Esophagus squamous epithelium (tissue), 4 donors: ENCODE measurements around the gene TRH.
"Not testable (repeated sequence)": the region's sequence is repeated elsewhere in the genome, so short reads cannot be mapped to it uniquely, and the experiment has no call there.

Source experiments
- POLR2A ChIP-seq, 4 donors: fragments of 450-650 bp; IDR thresholded peaks; one replicate each; pipeline ENCODE4 v1.6.1; 2017; ENCODE audit warnings: antibody characterized with exemption in 4 of 4, mild to moderate bottlenecking in 4 of 4, moderate library complexity in 3 of 4
- TF ChIP-seq, protein P1 (sequence below), 6 experiments: fragments of 450-650 bp in 4 of 6; fragments of 200-600 bp in 2 of 6; sonication (generic) in 2 of 6; IDR thresholded peaks; one replicate each; pipeline ENCODE4 v1.5.1; 2016 to 2019; ENCODE audit warnings: antibody characterized with exemption in 6 of 6, mild to moderate bottlenecking in 4 of 6, moderate library complexity in 4 of 6

DNA sequence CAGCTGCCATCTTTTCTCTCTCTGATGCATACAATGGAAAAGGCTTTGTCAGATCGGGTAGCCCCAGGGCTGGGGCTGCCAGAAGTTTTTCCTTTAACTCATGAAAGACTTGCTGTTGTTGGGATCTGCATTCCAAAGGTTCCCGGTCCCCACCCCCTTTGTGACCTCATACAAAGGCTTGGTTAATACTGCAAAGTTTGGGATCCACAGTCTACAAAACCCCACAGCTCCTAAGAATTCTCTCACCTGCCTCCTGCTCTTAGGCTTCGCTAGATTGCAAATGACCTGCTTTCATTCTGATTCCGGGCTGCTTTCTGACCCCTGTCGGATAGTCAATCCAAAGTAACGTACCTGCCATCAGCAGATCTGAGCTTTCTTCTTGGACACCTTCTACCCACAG is 52.9 kb downstream of the TRH start:
- TF ChIP-seq, protein P1, sequence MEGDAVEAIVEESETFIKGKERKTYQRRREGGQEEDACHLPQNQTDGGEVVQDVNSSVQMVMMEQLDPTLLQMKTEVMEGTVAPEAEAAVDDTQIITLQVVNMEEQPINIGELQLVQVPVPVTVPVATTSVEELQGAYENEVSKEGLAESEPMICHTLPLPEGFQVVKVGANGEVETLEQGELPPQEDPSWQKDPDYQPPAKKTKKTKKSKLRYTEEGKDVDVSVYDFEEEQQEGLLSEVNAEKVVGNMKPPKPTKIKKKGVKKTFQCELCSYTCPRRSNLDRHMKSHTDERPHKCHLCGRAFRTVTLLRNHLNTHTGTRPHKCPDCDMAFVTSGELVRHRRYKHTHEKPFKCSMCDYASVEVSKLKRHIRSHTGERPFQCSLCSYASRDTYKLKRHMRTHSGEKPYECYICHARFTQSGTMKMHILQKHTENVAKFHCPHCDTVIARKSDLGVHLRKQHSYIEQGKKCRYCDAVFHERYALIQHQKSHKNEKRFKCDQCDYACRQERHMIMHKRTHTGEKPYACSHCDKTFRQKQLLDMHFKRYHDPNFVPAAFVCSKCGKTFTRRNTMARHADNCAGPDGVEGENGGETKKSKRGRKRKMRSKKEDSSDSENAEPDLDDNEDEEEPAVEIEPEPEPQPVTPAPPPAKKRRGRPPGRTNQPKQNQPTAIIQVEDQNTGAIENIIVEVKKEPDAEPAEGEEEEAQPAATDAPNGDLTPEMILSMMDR (IDR thresholded peaks at IDR 0.05) = not testable (repeated sequence)
- not testable (repeated sequence) for TF ChIP-seq POLR2A (IDR thresholded peaks at IDR 0.05)
